HepG2 (cell line): ENCODE results near the gene NFAT5. TPM values are rescaled to one million over a fixed set of nuclear protein-coding genes. Genes with fewer than 3 reads are reported as not detected.

Source experiments
- ATF2 ChIP-seq: sonication (generic); formaldehyde crosslinking; IDR thresholded peaks from 2 replicates; pipeline ENCODE4 v1.4.0; 2020; ENCODE audit warnings: missing genetic modification reagents
- DMTF1 ChIP-seq: sonication (generic); formaldehyde crosslinking; IDR thresholded peaks from 2 replicates; pipeline ENCODE4 v1.4.0; 2020; ENCODE audit warnings: mild to moderate bottlenecking, missing genetic modification reagents
- E2F2 ChIP-seq: sonication (generic); formaldehyde crosslinking; IDR thresholded peaks from 2 replicates; pipeline ENCODE4 v1.4.0; 2020; ENCODE audit warnings: missing genetic modification reagents, borderline replicate concordance
- FOXO4 ChIP-seq: sonication (generic); formaldehyde crosslinking; conservative IDR thresholded peaks from 2 replicates; pipeline ENCODE4 v1.8.1; 2023; ENCODE audit warnings: missing genetic modification reagents
- LCORL ChIP-seq, 2 experiments: fragments of 450-650 bp in 1 of 2; sonication (generic) in 1 of 2; formaldehyde crosslinking in 1 of 2; IDR thresholded peaks; 2 replicates each; pipeline versions ENCODE4 v1.5.0 to v1.6.1; 2017 to 2020; ENCODE audit warnings: antibody characterized with exemption in 1 of 2, missing genetic modification reagents in 1 of 2
- MAF1 ChIP-seq: sonication (generic); formaldehyde crosslinking; IDR thresholded peaks from 2 replicates; pipeline ENCODE4 v1.5.0; 2020; ENCODE audit warnings: missing genetic modification reagents, borderline replicate concordance
- MXD4 ChIP-seq: IDR thresholded peaks from 2 replicates; pipeline ENCODE4 v1.6.1; 2016; ENCODE audit warnings: mild to moderate bottlenecking, missing biosample characterization, missing genetic modification reagents
- NFYB ChIP-seq: sonication (generic); formaldehyde crosslinking; IDR thresholded peaks from 2 replicates; pipeline ENCODE4 v1.4.0; 2020; ENCODE audit warnings: missing genetic modification reagents
- NR2F2 ChIP-seq: IDR thresholded peaks from 2 replicates; pipeline ENCODE4 v1.6.1; 2012; ENCODE audit warnings: low read depth, inconsistent platforms, borderline replicate concordance
- SIX1 ChIP-seq: sonication (generic); formaldehyde crosslinking; IDR thresholded peaks from 2 replicates; pipeline ENCODE4 v1.4.0; 2020; ENCODE audit warnings: missing genetic modification reagents, borderline replicate concordance
- STAG1 ChIP-seq: sonication (generic); formaldehyde crosslinking; IDR thresholded peaks from 2 replicates; pipeline ENCODE4 v1.4.0; 2020; ENCODE audit warnings: missing genetic modification reagents
- TEAD3 ChIP-seq: optimal IDR thresholded peaks from 2 replicates; pipeline ENCODE3; 2016; ENCODE audit warnings: borderline replicate concordance
- TOE1 ChIP-seq: sonication (generic); formaldehyde crosslinking; IDR thresholded peaks from 2 replicates; pipeline ENCODE4 v1.4.0; 2020; ENCODE audit warnings: mild to moderate bottlenecking, missing genetic modification reagents
- ZBTB21 ChIP-seq: sonication (generic); formaldehyde crosslinking; IDR thresholded peaks from 2 replicates; pipeline ENCODE4 v1.4.0; 2020; ENCODE audit warnings: missing genetic modification reagents
- ZKSCAN5 ChIP-seq: sonication (generic); formaldehyde crosslinking; IDR thresholded peaks from 2 replicates; pipeline ENCODE4 v1.5.1; 2020; ENCODE audit warnings: mild to moderate bottlenecking, missing genetic modification reagents
- ZNF768 ChIP-seq: sonication (generic); formaldehyde crosslinking; IDR thresholded peaks from 2 replicates; pipeline ENCODE4 v1.4.0; 2020; ENCODE audit warnings: missing genetic modification reagents
- ZSCAN12 ChIP-seq: sonication (generic); formaldehyde crosslinking; IDR thresholded peaks from 2 replicates; pipeline ENCODE4 v1.9.0; 2021; ENCODE audit warnings: mild to moderate bottlenecking, missing genetic modification reagents
- polyA plus RNA-seq, 8 experiments: library from polyadenylated mRNA; depleted of rRNA in 3 of 8; stranded (reverse) in 7 of 8; unstranded in 1 of 8; fragments of >200 nt; fragmentation: Illumina TruSeq in 4 of 8; extraction: Trizol in 4 of 8; gene quantifications; 2 replicates each; pipeline versions ENCODE4 v1.2.1 to v1.2.3, GENCODE V29; 2011 to 2016; ENCODE audit warnings: low read depth in 4 of 8, missing spikeins in 1 of 8, mixed read lengths in 1 of 8; ENCODE audit not compliant: insufficient read depth in 1 of 8
- total RNA-seq, 5 experiments: library from RNA; depleted of rRNA; stranded (reverse); fragments of >200 nt; fragmentation: Illumina TruSeq; extraction: Trizol; gene quantifications; 2 replicates each; pipeline ENCODE4 v1.2.3, GENCODE V29; 2016; ENCODE audit warnings: low read depth in 1 of 5

Gene NFAT5
- total and polyA plus RNA-seq, 2 of the 13 experiments (the other 11 are each of a cell fraction or from before 2014, with no cell fraction given) = 20.5 to 54.3 TPM

- TF ChIP-seq ZKSCAN5 (CRISPR knock-in tag) = no peak
- TF ChIP-seq MXD4 (CRISPR knock-in tag) = no peak
- no peak for TF ChIP-seq NR2F2
- TF ChIP-seq LCORL (IDR thresholded peaks at IDR 0.05) = 0 out of 2 replicates have a peak, but pooled peaks have one; percentile 33
- no peak for TF ChIP-seq LCORL (CRISPR knock-in tag; IDR thresholded peaks at IDR 0.05)
- no peak for TF ChIP-seq TOE1 (CRISPR knock-in tag)
- no peak for TF ChIP-seq ZSCAN12 (CRISPR knock-in tag)
- no peak for TF ChIP-seq DMTF1
- no peak for TF ChIP-seq ZBTB21 (CRISPR knock-in tag)
- no peak for TF ChIP-seq ATF2 (CRISPR knock-in tag)
- TF ChIP-seq NFYB (CRISPR knock-in tag) = no peak
- TF ChIP-seq SIX1 (CRISPR knock-in tag) = no peak
- no peak for TF ChIP-seq TEAD3 (CRISPR knock-in tag)
- TF ChIP-seq FOXO4 (CRISPR knock-in tag) = no peak
- TF ChIP-seq E2F2 (CRISPR knock-in tag) = no peak
- no peak for TF ChIP-seq MAF1 (CRISPR knock-in tag)
- TF ChIP-seq STAG1 (CRISPR knock-in tag) = no peak
- TF ChIP-seq ZNF768 (CRISPR knock-in tag) = no peak
Measured at GRCh38 chr16:69741951-69742904, 176.5 kb downstream of the NFAT5 start (continued).
